Posterior vena cava (tissue), 2 donors: ENCODE measurements around the gene RBM47. TPM values are rescaled to one million over a fixed set of nuclear protein-coding genes. Genes with fewer than 3 reads are reported as not detected.
"Not testable (repeated sequence)": the region's sequence is repeated elsewhere in the genome, so short reads cannot be mapped to it uniquely, and the experiment has no call there.

ENCODE experiments used
- DNase-seq: peaks from one replicate; pipeline ENCODE4 v3.0.0-alpha.2; 2020; ENCODE audit warnings: low spot score
- intact Hi-C, 2 donors: fragments of 100-400 bp; cut with DNase I; formaldehyde crosslinking; loops; one replicate each; pipeline versions ENCODE4 v1.14.1 to v1.14.2; 2022 to 2023
- long read RNA-seq, 2 donors: library from polyadenylated mRNA; unstranded; transcript quantifications; one replicate each; pipeline ENCODE4 v2.0.0, GENCODE V29; 2020 to 2021
- total RNA-seq, 2 donors: library from RNA; stranded (reverse); fragmentation: NEBNext Ultra II Directional; extraction: Animal tissue kit (Norgen Biotek cat#: 25700); gene quantifications; one replicate each; pipeline ENCODE4 v1.2.1, GENCODE V29; 2021
- donor health status: DM: yes; HTN: yes; CAD: no.
- donor health status: DM: yes; HTN: yes; CAD: no.

The RBM47 gene
- total RNA-seq = 10 to 100 TPM; 12.5 to 22.6 TPM
- long read RNA-seq, donor 1, full-length matches to known transcripts = 1 of 4 reads
- long read RNA-seq, donor 1, partial matches to known transcripts = 0 of 4 reads
- long read RNA-seq, donor 1, other reads (novel, unspliced or antisense) = 3 of 4 reads
- long read RNA-seq, donor 2, partial matches to known transcripts = 0 of 3 reads
- long read RNA-seq, donor 2, other reads (novel, unspliced or antisense) = 3 of 3 reads

DNA sequence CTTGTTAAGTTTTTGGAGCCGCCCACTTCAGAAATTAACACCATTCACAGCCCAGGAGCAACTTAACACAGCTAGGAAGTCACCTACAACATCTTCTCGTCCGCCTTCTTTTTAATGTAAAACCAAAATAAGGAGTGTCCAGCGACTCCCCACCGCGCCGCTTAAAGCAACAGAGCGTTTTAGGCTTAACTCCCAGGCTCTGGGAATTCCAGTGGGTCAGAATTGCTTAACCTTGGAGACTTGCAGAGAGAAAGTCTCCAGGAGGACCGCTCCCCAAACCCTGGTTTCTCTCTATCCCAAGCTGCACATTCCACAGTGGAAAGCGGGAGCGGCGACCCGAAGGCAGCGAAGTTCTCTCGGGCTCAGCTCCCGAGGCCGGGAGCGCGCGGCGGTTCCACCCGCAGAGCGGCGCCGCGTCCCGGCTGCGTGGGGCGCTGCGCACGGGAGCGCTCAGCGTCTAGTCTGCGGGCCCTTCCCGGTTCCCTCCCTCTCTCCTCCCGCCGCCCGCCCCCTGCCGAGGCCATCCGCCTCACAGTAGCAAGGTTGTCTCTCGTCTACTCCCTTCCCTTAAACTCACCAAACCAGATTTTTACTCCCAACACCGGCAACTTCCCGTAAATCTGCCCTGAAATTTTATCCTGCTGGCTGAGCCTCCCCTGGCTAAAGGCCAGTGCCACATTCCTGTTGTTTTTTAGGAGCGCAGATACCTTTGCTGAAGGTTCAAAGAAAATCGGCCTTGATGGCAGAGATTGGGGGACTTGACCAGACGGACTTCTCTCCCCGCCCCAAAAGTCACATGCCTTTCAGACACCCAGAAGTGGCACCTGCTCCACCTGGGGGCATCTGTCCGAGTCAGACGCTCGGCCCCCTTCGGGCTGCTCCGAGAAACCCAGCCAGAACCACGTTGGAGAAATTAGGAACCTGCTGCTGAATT is at the start of gene RBM47:
Gene RBM47, minus strand, starts transcription at position 464 of the 934 bp plus-strand sequence. CDS start 190,971 bp downstream, outside the sequence.
- intact Hi-C loops = no loop called here
- DNase-seq = peak; percentile 90

DNA sequence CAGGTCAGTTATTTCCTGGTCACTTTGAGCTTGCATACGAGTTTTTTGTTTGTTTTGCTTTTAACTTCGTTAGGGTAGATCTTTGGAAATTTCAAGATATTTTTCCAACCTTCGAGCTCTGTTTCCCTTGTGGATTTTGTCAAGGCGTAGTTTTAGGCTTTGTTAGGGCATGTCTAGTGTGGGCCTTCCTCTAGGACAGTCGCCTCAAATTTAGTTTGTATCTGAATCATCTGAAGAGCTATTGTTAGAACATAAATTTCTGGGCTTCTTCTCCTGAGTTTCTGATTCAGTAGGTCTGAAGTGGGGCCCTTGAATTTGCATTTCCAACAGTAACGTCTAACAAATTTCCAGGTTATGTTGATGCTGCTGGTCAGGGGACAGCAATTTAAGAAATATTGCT is 48.8 kb upstream of the RBM47 start:
- DNase-seq = no peak
- intact Hi-C loops = no loop called here

DNA sequence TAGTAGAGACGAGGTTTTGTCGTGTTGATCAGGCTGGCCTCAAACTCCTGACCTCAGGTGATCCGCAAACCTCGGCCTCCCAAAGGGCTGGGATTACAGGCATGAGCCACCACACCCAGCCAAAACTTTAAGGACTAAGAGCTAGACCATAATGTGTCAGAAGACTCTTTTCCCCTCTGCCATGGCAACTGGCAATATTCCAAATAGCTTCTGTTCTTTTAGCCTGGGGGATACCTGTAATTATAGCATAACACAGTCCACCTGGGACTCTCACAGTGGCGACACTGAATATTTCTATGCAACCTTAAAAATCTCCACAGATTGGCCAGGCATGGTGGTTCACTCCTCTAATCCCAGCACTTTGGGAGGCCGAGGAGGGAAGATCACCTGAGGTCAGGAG is 45.5 kb upstream of the RBM47 start:
- intact Hi-C loops = no loop called here
- DNase-seq = no peak

DNA sequence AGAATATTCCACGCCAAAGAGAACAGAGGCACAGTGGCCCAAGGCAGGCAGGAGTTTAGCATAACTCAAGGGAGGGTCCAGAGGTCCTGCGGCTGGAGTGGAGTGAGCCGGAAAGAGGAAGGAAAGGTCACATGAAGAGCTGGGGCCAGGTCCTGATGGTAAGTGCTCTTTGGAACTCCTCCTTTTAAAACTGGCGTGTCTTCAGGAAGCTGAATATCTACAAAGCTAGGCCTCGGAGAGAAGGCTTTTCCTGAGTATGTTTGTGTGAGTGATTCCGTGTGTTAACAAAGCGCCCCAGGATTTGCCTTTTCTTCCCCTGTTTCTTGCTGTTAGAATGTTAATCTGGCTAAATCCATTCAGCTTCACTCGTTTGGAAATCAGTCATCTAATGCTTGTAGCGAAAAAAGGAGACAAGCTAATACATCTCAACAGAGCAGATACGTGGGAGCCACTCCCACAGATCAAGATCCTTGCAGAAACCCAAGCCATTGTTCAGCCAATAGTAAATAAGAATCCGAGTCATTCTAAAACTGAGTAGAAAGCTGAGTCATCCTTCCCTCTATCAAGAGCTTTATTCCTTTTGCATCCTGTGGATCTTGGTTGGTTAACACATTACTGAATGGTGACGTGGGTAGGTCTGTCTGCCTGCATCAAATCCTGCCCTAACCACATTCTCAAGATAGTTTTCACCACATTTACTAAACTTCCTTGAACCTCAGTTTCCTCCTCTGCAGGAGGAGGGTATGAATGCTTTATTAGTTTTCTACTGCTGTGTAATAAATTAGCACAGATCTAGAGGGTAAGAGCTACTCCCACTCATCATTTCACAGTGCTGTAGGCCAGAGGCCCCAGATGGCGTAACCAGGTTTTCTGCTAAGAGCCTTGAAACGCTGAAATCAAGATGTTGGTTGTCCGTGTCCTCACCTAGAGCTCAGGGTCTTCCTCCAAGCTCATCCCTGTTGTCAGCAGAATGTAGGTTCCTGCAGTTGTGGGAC is 43.2 kb upstream of the RBM47 start:
- intact Hi-C loops = no loop called here
- DNase-seq = no peak

DNA sequence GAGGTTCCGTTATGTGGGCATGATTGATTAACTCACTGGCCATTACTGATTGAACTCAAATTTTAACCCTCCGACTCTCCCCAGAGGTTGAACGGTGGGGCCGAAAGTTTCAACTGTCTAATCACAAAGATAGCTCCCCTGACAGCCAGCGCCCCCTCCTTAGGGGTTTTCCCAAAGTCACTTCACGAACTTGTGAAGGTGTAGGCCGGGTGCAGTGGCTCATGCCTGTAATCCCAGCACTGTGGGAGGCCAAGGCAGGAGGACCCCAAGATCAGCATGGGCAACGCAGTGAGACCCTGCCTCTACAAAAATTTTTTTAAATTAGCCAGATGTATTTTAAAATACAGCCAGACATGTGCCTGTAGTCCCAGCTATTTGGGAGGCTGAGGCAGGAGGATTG is 39.8 kb upstream of the RBM47 start:
- intact Hi-C loops = no loop called here
- no peak for DNase-seq

DNA sequence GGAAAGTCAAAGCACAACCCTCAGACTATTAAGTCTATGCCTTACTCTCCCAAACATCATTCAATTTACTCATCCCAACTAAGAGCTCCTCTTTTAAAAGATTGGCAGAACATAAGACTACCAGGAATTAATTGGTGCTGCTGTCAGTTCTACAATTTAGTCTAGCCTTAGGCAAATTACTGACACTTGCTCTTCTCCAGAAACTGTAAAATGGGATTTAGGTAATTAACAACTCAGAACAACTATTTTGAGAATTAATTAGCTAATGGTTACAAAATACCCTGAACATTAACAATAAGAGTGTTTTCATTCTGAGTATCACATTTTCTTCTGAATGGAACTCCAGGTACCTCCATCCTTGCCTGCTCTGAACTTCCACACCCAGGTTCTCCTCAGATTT is 36.2 kb upstream of the RBM47 start:
- no peak for DNase-seq
- intact Hi-C loops = no loop called here

DNA sequence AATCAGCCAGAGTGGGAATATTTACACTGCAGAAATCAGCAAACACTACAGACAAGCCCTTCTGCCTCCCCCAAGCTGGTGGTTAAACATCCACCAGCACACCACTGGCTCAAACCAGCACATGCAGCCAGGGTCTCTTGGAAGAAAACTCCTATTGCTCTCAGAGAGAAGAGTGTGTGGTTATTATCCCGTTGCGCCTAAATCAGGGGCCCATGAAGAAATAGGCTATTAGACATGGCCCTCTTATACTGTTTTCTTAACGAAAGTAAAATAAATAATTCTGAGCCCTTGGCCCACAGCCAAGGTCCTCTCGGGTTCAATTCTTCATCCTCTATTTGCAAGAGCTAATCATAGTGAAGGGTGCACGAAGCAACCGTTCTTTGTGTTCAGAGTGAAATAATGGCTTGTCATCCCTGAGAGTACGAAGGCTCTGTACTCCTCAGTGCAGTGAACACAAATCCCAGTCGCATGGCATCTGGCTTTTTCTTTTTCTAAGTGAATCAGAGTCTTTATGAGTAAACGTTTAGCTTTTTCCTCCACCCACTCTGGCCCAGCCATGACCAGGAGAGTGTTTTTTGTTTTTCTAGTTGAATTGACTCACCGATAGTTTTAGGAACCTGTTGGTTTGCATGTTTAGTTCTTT is 33.4 kb upstream of the RBM47 start:
- no peak for DNase-seq
- intact Hi-C loops = no loop called here

DNA sequence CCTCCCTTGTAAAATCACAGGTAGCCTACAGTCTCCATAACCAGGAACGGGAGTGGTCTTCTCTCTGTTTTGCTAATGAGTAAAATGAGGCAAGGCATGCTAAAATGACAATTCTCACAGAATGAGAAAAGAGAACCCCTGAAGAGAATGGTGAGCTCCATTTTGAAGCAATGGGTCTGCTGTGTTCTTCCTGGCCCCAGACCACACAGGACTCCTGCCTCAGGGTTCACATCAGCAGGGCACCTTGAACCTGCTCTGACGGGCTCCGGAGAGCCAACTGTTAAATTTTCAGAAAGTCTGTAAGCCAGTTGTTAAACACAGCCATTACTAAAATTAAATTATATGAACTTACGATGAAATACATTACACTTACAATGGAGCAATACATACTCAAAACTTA is 32.1 kb upstream of the RBM47 start:
- DNase-seq = no peak
- intact Hi-C loops = no loop called here

DNA sequence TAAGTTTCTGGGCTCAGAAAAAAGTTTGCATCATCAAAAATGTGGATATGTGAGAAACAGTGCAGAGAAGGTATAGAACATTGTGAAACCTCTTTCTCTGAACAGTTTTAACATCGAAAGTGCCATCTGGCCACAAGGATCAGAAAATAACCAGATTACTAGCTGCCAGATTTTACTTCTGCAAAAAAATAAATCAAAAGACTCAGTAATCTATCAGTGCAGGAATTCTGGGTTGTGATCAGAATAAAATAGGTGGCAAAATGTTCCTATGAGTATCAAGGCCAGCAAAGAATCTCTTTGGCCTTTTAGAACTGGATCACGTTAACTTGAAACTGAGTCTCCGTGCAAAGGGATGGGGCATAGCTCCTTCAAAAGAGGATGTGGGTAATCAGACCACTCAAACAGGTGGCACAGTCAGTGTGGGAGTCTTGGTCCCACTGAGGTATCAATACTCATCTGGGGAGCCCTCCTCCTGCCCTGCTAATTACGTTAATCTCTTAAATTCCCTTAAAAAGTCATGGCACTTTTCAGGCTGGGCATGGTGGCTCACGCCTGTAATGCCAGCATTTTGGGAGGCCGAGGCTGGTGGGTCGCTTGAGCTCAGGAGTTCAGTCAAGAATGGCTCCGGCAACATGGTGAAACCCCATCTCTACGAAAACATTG is 26.7 kb upstream of the RBM47 start:
- no peak for DNase-seq
- intact Hi-C loops = no loop called here

DNA sequence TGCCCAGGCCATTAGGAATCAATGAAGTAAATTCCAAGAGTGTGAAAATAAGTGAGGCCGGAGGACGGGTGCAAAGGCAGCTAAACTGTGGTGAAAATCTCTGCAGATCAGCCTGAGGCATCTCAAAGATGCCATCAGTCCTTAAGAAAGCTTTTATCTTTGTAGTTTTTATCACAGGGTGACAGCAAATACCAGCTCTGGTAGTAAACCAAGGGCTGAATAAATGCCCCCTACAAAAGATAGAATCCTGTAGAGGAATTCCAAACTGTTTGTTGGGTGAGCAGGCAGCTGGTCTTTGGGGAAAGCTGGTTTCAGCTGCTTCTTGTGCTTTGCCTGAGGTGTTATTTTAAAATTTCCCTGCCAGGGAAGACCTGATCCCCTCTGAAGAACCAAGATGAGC is 21.6 kb upstream of the RBM47 start:
- DNase-seq = no peak
- intact Hi-C loops = no loop called here

DNA sequence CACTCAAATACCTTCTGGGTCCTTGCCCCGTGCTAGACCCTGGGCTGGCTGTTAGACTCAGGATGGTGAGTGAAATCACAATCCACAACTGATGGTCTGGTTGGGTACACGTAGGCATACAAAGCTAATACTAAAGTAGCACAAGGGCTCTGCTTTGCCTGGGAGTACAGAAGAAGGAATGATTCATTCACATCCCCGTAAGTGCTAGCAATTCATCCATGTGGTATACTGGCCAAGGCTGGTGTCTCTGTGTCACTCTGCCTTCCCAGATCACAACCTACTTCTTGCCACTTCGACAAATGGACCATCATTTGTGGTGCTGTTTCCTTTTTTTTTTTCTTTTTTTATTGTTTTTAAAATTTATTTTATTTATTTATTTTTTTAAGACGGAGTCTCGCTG is 19.7 kb upstream of the RBM47 start:
- intact Hi-C loops = no loop called here

DNA sequence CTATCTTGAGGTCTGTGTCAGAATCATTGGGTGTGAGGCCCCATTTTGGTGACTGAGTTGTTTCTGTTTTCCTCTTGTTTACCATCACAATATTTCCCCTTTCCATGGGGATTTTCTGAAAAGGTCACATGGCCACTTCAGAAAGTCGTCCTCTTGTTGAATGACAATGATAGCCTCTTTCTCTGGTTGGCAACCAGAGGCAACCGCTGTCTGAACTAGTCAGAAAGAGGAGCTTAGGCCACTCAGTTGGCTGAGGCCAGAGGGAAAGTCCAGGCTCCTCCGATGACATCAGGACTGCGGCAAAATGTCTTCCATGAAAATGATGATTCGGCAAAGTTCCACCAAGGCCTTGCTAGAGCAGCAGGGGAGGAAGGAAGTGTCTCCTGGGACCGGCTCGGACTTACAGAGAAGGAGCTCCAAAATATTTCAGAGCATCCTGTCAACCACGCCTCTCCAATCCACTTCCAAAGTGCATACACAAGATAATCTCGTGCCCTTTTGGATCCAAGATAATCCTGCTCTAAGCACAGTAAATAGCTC is 19.1 kb upstream of the RBM47 start:
- intact Hi-C loops = no loop called here
- no peak for DNase-seq

More for the DNA sequence above, 19.7 kb upstream of the RBM47 start:
- DNase-seq = no peak

DNA sequence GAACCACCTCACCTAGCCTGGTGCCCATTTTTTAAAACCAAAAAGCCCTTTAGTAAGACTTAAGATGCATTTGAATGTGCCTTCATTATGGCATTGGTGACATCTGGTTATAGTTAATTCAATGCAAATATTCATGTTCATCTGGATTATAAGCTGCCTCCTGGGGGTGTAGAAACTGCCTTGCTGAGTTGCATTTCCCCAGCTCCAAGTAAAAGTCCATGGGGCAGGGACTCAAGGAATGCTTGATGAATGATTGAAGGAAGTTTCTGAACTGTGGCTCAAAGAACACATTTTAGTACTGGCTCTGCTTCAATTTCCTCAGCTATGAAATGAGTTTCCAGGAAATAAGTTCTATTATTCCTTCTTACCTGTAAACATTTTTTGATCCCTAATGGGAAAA is 18.5 kb upstream of the RBM47 start:
- intact Hi-C loops = no loop called here
- no peak for DNase-seq

DNA sequence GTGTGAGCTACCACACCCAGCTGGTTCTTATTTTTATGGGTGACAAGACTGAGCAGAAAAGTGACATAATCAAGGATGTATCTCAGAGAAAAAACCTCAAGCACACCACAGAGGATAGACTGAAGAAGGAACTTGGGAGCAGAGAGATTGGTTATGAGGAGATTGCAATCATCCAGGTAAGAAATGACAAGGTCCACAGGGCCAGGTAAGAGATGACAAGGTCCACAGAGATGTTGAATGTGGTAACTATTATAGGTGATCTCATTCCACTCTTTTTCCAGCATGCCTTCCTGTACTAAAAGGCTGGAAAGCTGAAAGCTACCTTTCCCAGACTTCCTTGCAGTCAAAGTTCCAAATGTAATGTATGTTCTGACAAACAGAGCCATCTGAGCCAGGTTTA is 15.9 kb upstream of the RBM47 start:
- intact Hi-C loops = no loop called here

DNA sequence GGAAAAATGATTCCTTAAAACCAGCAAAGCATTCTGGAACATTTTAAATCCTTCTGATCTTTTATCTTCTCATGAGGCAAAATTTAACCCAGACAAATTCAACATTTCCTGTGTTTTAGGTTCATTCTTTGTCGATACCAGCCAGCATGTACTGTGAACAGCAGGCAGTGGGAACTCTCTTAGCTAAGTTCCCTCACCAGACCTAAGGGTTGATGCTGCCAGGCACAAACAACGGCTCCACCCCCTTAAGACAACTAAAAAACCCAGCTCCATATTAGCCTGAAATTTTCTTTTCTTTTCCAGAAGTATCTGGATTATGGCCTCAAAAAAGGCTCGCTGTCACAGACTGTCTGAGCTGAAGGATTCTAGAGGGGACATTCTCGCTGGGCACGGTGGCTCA is 2.4 kb upstream of the RBM47 start:
- intact Hi-C loops = no loop called here
- no peak for DNase-seq

More for the DNA sequence above, 15.9 kb upstream of the RBM47 start:
- DNase-seq = no peak

DNA sequence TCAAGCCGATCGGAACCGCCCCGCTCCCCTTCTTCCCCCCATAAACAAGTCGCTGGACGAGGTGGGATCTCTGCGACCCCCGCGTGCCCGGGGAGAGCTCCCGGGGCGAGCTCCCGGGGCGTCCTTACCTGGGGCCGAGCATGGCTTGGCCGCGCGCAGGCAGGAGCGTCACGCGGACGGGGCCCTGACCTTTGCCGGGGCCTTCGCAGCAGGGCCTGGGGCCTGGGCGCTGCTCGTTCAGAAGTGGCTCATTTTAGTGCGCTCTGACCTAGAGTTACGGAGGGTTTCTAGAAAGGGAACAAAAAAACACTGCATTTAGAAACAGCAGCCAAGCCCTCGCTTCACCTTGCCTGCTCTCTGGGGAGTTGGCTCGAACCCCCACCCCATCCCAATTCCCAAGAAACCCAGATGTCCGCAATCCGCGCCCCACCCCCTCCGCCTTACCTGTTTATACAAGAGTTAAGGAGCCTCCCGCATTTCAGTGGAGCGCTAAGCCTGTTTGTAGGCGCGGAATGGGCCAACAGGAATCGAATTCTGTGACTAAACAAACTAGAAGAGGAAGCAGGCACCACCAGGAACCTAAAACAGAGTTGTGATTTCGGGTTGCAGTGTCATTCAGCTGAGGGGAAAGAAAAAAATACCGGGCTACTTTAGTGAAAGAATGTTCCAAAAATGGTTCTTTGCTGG is 814 bp upstream of the RBM47 start:
- intact Hi-C loops = no loop called here

DNA sequence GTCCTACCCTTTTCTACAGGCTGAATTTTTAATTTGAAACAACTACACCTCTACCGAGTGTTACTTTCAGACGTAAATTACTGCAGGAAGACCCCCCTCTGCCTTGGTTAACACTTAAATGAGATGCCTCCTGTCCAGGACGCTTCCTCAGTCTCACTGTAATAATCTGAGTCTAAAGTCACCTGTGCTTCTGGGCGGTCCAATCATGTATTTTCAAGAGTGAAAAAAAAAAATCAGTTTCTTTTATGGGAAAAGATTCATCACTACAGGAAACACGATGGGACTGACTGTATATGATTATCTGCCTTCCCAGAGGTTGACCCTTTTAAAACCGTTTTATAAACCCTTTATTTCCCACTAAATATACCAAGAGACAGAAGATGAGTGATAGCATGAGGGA is 776 bp downstream of the RBM47 start:
- DNase-seq = no peak
- intact Hi-C loops = no loop called here

More for the DNA sequence above, 814 bp upstream of the RBM47 start:
- peak; percentile 82 for DNase-seq

DNA sequence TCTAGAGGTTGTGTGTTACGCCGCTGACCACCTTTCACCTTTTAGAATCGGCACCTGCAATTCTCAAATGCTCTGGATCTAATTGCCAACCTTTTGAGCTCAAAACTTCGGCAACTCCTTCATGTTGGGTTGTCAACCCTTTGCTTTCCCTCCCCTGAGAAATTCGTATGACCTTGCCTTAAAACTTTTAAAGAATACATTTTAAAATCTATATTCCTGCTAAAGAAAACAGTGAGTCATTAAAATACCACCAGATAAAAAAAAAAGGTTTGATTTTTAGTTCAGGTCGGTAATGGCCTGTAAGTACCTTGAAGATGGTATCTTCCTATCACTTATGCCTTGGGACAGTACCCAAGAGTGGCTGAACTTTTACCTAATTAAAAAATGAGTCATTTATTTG is 1.3 kb downstream of the RBM47 start:
- intact Hi-C loops, DNase-seq: not testable (repeated sequence)
